ENCODE data around the gene CLTCL1. TPM values are rescaled to one million over a fixed set of nuclear protein-coding genes. Genes with fewer than 3 reads are reported as not detected.

The CLTCL1 gene
- total RNA-seq, 1 donor from 2014 or later = 5.4 TPM

- H3K27ac ChIP-seq = no peak overlapping the region
- DNase-seq (ENCODE audit: extremely low spot score in 2 of 2) = no peak
- intact Hi-C loops (cut with DNase I) = no loop called here
- no peak for TF ChIP-seq POLR2AphosphoS5 (IDR thresholded peaks at IDR 0.05; ENCODE audit: insufficient read depth in 1 of 2, low read depth in 1 of 2)
- no peak for TF ChIP-seq POLR2A (IDR thresholded peaks at IDR 0.05)
- TF ChIP-seq, protein P1, sequence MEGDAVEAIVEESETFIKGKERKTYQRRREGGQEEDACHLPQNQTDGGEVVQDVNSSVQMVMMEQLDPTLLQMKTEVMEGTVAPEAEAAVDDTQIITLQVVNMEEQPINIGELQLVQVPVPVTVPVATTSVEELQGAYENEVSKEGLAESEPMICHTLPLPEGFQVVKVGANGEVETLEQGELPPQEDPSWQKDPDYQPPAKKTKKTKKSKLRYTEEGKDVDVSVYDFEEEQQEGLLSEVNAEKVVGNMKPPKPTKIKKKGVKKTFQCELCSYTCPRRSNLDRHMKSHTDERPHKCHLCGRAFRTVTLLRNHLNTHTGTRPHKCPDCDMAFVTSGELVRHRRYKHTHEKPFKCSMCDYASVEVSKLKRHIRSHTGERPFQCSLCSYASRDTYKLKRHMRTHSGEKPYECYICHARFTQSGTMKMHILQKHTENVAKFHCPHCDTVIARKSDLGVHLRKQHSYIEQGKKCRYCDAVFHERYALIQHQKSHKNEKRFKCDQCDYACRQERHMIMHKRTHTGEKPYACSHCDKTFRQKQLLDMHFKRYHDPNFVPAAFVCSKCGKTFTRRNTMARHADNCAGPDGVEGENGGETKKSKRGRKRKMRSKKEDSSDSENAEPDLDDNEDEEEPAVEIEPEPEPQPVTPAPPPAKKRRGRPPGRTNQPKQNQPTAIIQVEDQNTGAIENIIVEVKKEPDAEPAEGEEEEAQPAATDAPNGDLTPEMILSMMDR (IDR thresholded peaks at IDR 0.05) = no peak
- no peaks in the 10 kb centered on the region for H3K27me3 ChIP-seq
- peaks cover 0 to 19% of the 10 kb centered on the region in 2 donors for H3K36me3 ChIP-seq
- H3K4me1 ChIP-seq = no peaks in the 10 kb centered on the region
- H3K4me3 ChIP-seq = no peak overlapping the region
- H3K9me3 ChIP-seq = no peaks in the 10 kb centered on the region
These were observed 72.8 kb downstream of the CLTCL1 start for GRCh38 chr22:19218541-19219233.

GRCh38 chr22:19216579-19216978, 74.9 kb downstream of the CLTCL1 start:
- H3K36me3 ChIP-seq = peaks cover 0 to 9% of the 10 kb centered on the region in 2 donors
- H3K27me3 ChIP-seq = no peaks in the 10 kb centered on the region
- H3K4me3 ChIP-seq = no peak overlapping the region
- no peaks in the 10 kb centered on the region for H3K4me1 ChIP-seq
- intact Hi-C loops (cut with DNase I) = no loop called here
- no peak for DNase-seq (ENCODE audit: extremely low spot score in 2 of 2)
- no peak for TF ChIP-seq POLR2A (IDR thresholded peaks at IDR 0.05)
- no peaks in the 10 kb centered on the region for H3K9me3 ChIP-seq
- H3K27ac ChIP-seq = no peak overlapping the region

- TF ChIP-seq, protein P1 (IDR thresholded peaks at IDR 0.05) = no peak
- TF ChIP-seq POLR2A (IDR thresholded peaks at IDR 0.05) (no peak), POLR2AphosphoS5 (IDR thresholded peaks at IDR 0.05; ENCODE audit: insufficient read depth in 1 of 2, low read depth in 1 of 2) (no peak)
- intact Hi-C loops (cut with DNase I) = no loop called here
- no peak overlapping the region for H3K4me3 ChIP-seq
- H3K27me3 ChIP-seq = no peaks in the 10 kb centered on the region
- no peak for DNase-seq (ENCODE audit: extremely low spot score in 2 of 2)
- no peaks in the 10 kb centered on the region for H3K4me1 ChIP-seq
- H3K27ac ChIP-seq = no peak overlapping the region
- H3K36me3 ChIP-seq = peaks cover 0 to 6% of the 10 kb centered on the region in 2 donors
- H3K9me3 ChIP-seq = no peaks in the 10 kb centered on the region
These were observed 76.2 kb downstream of the CLTCL1 start for GRCh38 chr22:19215360-19215759.

DNA sequence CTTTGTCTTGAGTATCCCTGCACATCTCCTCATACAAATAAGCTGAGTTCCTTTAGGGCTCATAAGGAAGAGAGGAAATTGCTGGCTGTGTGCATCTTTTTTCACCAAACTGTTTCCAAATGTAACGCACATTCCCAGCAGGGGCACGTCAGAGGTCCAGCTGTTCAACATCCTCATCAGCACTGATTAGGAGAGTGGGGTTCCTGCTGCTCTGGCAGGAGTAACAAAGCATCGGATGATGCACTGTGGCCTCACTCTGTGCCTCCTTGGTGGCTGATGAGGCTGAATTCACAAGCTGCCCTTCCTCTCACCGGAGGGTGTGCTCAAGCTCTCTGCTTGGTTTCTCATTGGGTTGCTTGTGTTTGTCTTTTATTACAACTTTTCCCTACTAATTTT, 77.4 kb downstream of the CLTCL1 start:
- H3K4me3 ChIP-seq = no peak overlapping the region
- H3K9me3 ChIP-seq = no peaks in the 10 kb centered on the region
- intact Hi-C loops (cut with DNase I) = no loop called here
- no peaks in the 10 kb centered on the region for H3K27me3 ChIP-seq
- no peak for DNase-seq (ENCODE audit: extremely low spot score in 2 of 2)
- peaks cover 0 to 11% of the 10 kb centered on the region in 2 donors for H3K36me3 ChIP-seq
- H3K4me1 ChIP-seq = no peaks in the 10 kb centered on the region
- TF ChIP-seq POLR2A (IDR thresholded peaks at IDR 0.05) = no peak
- TF ChIP-seq, protein P1 (IDR thresholded peaks at IDR 0.05) = no peak
- no peak for TF ChIP-seq POLR2AphosphoS5 (IDR thresholded peaks at IDR 0.05; ENCODE audit: insufficient read depth in 1 of 2, low read depth in 1 of 2)
- no peak overlapping the region for H3K27ac ChIP-seq

DNA sequence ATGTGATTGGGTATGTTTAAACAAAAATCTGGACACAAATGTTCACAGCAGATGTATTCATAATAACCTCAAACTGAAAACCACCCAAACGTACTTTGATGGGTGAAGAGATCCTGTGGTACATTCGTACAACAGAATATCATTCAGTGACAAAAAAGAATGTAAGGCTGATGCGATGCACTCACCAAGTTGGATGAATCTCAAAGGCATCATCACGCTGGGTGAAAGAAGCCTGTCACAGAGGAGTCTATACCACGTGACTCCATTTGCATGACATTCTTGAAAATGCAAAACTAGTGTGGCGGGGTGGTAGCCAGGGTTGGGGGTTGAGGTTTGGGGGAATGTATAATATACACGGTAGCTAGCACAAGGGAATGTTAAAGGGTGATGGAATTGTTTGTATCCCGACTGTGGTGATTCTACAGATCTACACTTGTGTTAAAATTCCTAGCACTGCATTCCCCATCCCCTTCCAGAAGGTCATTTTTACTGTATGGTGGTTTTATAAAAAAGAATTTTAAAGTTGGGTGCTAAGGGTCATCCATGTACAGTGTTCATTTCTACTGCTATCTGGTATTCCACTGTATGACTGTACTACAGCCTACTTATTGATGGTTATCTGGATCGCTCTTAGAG, 78.0 kb downstream of the CLTCL1 start:
- Histone ChIP-seq H3K4me1 (no peaks in the 10 kb centered on the region), H3K27me3 (no peaks in the 10 kb centered on the region), H3K27ac (no peak overlapping the region), H3K36me3 (peaks cover 0 to 11% of the 10 kb centered on the region in 2 donors), H3K4me3 (no peak overlapping the region), H3K9me3 (no peaks in the 10 kb centered on the region)
- intact Hi-C loops (cut with DNase I) = no loop called here
- no peak for DNase-seq (ENCODE audit: extremely low spot score in 2 of 2)
- TF ChIP-seq, protein P1 (IDR thresholded peaks at IDR 0.05) = no peak
- TF ChIP-seq POLR2AphosphoS5 (IDR thresholded peaks at IDR 0.05; ENCODE audit: insufficient read depth in 1 of 2, low read depth in 1 of 2) (no peak), POLR2A (IDR thresholded peaks at IDR 0.05) (no peak)
